RWPE2 (cell line): ENCODE data around the gene CCDC80.
A peak's percentile ranks its signal among the peaks of the same experiment; 100 is the strongest.
"Not testable (repeated sequence)": the region's sequence is repeated elsewhere in the genome, so short reads cannot be mapped to it uniquely, and the experiment has no call there.

Source experiments
- ATAC-seq: fragments of 200-7000 bp; cut with Tn5 transposase; 3 replicates; pipeline ENCODE4 v1.9.1; 2021; ENCODE audit warnings: low read depth
- DNase-seq: peaks from one replicate; pipeline ENCODE4 v3.0.0-alpha.2; 2020; ENCODE audit warnings: low spot score
- H3K27ac ChIP-seq: fragments of 450-650 bp; 2 replicates; pipeline ENCODE4 v1.5.1; 2017; ENCODE audit warnings: mild to moderate bottlenecking; ENCODE audit not compliant: poor library complexity, severe bottlenecking
- H3K27me3 ChIP-seq: fragments of 250-450 bp; sonication (Bioruptor Pico); 2 replicates; pipeline ENCODE4 v1.5.1; 2021; ENCODE audit warnings: mild to moderate bottlenecking, moderate library complexity; ENCODE audit not compliant: insufficient read depth, poor library complexity, severe bottlenecking
- H3K36me3 ChIP-seq: fragments of 250-450 bp; sonication (Bioruptor Pico); 2 replicates; pipeline ENCODE4 v1.5.1; 2020; ENCODE audit warnings: low read depth, mild to moderate bottlenecking, moderate library complexity
- H3K4me1 ChIP-seq: fragments of 250-450 bp; sonication (Bioruptor Pico); 2 replicates; pipeline ENCODE4 v1.5.1; 2021; ENCODE audit warnings: mild to moderate bottlenecking, moderate library complexity; ENCODE audit not compliant: insufficient read depth, poor library complexity, severe bottlenecking
- H3K4me3 ChIP-seq: fragments of 250-450 bp; sonication (Bioruptor Pico); 2 replicates; pipeline ENCODE4 v1.5.1; 2021; ENCODE audit warnings: mild to moderate bottlenecking, moderate library complexity; ENCODE audit not compliant: severe bottlenecking
- H3K9me3 ChIP-seq: fragments of 250-450 bp; sonication (Bioruptor Pico); 2 replicates; pipeline ENCODE4 v1.5.1; 2021; ENCODE audit warnings: mild to moderate bottlenecking, moderate library complexity; ENCODE audit not compliant: severe bottlenecking
- TF ChIP-seq, protein P1 (sequence below): fragments of 450-650 bp; IDR thresholded peaks from one replicate; pipeline ENCODE4 v1.5.1; 2017; ENCODE audit warnings: mild to moderate bottlenecking, moderate library complexity; ENCODE audit not compliant: poor library complexity, severe bottlenecking

The CCDC80 gene

DNA sequence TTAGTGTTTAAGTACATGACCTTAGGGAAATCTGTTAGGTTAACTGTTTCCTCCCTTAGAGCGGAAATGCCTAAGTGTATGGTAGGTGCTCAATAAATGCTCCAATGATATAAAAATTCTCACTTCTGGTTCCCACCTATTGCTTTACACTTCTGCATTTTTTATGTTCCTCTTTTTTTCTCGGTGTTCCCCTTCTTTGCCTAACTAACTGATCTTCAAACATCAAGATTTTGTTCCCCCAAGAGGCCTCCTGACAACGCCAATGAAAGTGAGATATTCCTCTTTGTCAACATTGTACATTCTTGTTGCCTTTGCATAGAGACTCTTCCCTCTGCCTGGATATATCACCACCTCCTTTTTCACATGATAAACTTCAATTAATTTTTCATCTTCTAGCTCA lies 61.7 kb downstream of the CCDC80 start:
- no peaks in the 10 kb centered on the region for H3K27me3 ChIP-seq
- DNase-seq: no peak
- H3K4me3 ChIP-seq: no peak overlapping the region
- peaks cover 46% of the 10 kb centered on the region for H3K36me3 ChIP-seq
- no peak overlapping the region for H3K27ac ChIP-seq
- no peaks in the 10 kb centered on the region for H3K4me1 ChIP-seq
- no peaks in the 10 kb centered on the region for H3K9me3 ChIP-seq
- TF ChIP-seq, protein P1, sequence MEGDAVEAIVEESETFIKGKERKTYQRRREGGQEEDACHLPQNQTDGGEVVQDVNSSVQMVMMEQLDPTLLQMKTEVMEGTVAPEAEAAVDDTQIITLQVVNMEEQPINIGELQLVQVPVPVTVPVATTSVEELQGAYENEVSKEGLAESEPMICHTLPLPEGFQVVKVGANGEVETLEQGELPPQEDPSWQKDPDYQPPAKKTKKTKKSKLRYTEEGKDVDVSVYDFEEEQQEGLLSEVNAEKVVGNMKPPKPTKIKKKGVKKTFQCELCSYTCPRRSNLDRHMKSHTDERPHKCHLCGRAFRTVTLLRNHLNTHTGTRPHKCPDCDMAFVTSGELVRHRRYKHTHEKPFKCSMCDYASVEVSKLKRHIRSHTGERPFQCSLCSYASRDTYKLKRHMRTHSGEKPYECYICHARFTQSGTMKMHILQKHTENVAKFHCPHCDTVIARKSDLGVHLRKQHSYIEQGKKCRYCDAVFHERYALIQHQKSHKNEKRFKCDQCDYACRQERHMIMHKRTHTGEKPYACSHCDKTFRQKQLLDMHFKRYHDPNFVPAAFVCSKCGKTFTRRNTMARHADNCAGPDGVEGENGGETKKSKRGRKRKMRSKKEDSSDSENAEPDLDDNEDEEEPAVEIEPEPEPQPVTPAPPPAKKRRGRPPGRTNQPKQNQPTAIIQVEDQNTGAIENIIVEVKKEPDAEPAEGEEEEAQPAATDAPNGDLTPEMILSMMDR: no peak
- no peak for ATAC-seq

DNA sequence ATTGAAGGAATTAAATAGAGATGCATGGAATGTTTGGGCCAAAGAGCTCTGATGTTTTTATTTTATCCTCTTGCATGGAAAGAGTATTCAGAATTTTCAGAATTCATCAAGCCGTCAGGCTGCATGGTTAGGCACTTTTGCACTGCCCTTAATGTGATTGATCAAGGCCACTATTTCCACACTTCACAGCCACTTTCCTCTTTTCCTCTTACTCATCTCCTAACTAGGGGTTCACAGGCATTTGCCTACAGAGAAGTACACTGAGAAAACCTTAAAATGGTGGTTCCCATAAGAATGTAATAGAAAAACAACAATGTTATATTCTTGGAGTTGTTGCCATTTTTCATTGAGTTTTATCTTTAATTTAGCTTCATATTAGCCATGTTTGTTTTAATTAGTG lies 68.2 kb downstream of the CCDC80 start:
- Histone ChIP-seq H3K27ac (no peak overlapping the region), H3K36me3 (peaks cover 51% of the 10 kb centered on the region)
- ATAC-seq: no peak

DNA sequence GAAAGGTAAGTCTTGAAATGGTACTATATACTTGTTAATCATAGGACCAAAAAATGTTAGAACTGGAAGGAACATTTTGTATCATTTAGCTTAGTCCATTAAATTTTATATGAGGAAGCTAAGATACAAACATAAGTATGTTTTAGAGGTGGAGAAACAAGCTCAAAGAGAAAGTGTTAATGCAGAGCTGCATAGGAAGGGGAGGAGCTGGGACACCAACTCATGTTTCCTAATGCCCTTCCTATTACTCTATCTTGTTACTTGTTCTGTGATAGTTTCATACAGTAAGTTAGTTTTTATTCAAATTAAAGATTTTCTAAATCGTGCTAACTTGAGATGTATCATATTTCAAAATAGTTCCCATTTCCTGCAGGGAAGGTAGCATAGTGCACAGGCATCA lies 71.7 kb downstream of the CCDC80 start:
- H3K36me3 ChIP-seq: peaks cover 40% of the 10 kb centered on the region
- no peak overlapping the region for H3K4me3 ChIP-seq
- H3K27ac ChIP-seq: no peak overlapping the region
- H3K27me3 ChIP-seq: no peaks in the 10 kb centered on the region
- H3K4me1 ChIP-seq: no peaks in the 10 kb centered on the region
- DNase-seq: no peak
- no peaks in the 10 kb centered on the region for H3K9me3 ChIP-seq
- ATAC-seq: no peak
- TF ChIP-seq, protein P1: no peak

More for the DNA sequence above, 68.2 kb downstream of the CCDC80 start:
- DNase-seq: no peak
- Histone ChIP-seq H3K9me3 (no peaks in the 10 kb centered on the region), H3K4me3 (no peak overlapping the region), H3K27me3 (no peaks in the 10 kb centered on the region), H3K4me1 (no peaks in the 10 kb centered on the region)
- TF ChIP-seq, protein P1: no peak

DNA sequence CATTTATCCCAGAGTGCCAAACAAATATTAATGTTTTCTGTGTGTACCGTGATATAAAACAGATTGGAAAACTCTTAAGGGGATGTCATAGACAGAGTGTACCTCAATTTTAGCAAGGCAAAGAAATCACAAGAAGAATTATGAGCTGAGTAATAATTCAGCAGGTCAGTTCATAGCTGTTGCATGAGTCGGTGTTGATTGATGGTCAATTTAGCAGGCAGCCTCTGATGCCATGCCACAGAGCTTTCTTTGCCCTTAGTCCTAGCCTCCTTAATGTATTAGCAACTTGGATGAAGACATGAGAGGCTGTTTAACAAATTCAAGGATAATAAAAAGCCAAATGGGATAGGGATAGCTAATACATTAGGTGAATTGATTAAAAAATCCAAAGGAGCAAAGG lies 72.3 kb downstream of the CCDC80 start:
- H3K27me3 ChIP-seq: no peaks in the 10 kb centered on the region
- H3K27ac ChIP-seq: no peak overlapping the region
- H3K36me3 ChIP-seq: peaks cover 38% of the 10 kb centered on the region
- TF ChIP-seq, protein P1: no peak
- no peak for DNase-seq
- H3K4me3 ChIP-seq: no peak overlapping the region
- ATAC-seq: peak; percentile 61
- no peaks in the 10 kb centered on the region for H3K4me1 ChIP-seq
- H3K9me3 ChIP-seq: no peaks in the 10 kb centered on the region

DNA sequence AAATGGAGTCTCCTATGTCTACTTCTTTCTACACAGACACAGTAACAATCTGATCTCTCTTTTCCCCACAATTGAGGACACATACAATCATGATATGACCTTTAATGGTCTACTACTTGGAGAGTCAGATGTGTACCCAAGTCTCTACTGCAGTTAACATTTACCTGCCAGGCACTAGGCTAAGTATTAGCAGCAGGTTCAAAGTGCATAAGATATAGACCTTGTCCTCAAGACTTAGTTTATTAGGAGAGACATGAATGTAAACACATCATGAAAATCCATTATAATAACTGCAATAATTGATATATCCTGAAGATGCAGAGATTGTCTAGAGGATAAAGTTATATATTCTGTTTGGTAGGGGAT lies 76.0 kb downstream of the CCDC80 start:
- TF ChIP-seq, protein P1: no peak
- no peaks in the 10 kb centered on the region for H3K9me3 ChIP-seq
- H3K4me1 ChIP-seq: peaks cover 5% of the 10 kb centered on the region
- no peak overlapping the region for H3K27ac ChIP-seq
- H3K4me3 ChIP-seq: no peak overlapping the region
- H3K36me3 ChIP-seq: peaks cover 18% of the 10 kb centered on the region
- no peaks in the 10 kb centered on the region for H3K27me3 ChIP-seq
- DNase-seq: no peak
- no peak for ATAC-seq

DNA sequence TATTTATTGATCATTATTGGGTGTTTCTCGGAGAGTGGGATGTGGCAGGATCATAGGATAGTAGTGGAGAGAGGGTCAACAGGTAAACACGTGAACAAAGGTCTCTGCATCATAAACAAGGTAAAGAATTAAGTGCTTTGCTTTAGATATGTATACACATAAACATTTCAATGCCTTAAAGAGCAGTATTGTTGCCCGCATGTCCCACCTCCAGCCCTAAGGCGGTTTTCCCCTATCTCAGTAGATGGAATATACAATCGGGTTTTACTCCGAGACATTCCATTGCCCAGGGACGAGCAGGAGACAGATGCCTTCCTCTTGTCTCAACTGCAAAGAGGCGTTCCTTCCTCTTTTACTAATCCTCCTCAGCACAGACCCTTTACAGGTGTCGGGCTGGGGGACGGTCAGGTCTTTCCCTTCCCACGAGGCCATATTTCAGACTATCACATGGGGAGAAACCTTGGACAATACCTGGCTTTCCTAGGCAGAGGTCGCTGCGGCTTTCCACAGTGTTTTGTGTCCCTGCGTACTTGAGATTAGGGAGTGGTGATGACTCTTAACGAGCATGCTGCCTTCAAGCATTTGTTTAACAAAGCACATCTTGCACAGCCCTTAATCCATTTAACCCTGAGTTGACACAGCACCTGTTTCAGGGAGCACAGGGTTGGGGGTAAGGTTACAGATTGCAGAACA lies 76.5 kb downstream of the CCDC80 start:
- DNase-seq, H3K27me3 ChIP-seq, H3K9me3 ChIP-seq, H3K4me3 ChIP-seq, ATAC-seq, H3K4me1 ChIP-seq, H3K27ac ChIP-seq: not testable (repeated sequence)
- H3K36me3 ChIP-seq: peaks cover 15% of the 10 kb centered on the region; the same call in 1 of the 2 replicates
